Measurements from ENCODE around the gene GRIP2. TPM values are rescaled to one million over a fixed set of nuclear protein-coding genes. Genes with fewer than 3 reads are reported as not detected.

Gene GRIP2
- total and polyA plus RNA-seq, 2 of the 4 experiments (the other 2 are of a cell fraction), result 0.05 TPM; not detected in 1

DNA sequence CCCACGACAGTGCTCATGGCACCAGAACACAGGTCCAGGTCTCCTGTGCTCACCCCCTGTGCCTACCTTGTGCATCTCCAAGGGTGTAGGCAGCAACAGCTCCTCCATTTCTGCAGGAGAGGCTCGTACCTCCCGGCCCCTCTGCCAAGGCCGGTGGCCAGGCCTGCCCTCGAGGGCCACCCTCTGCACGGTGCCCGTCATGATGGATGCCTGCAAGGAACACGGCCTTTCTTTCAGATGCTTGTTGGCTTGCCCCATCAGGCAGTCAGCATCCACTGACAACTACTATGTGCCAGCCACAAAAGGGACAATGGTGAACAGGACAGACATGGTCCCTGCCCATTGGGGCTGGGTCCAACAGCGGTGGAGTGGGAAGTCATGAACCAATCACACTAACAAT is 43.8 kb downstream of the GRIP2 start:
- dilution Hi-C loops (cut with HindIII; ENCODE audit: low sequenced_read_pairs, unreplicated experiment), result no loop called here
- H3K4me2 ChIP-seq (ENCODE audit: low read depth, low read length), result no peak overlapping the region
- H4K5ac ChIP-seq (ENCODE audit: low read depth, low read length), result no peak overlapping the region
- CTCF ChIA-PET, result no interaction called here
- no peak overlapping the region for H4K8ac ChIP-seq (ENCODE audit: low read depth in 2 of 2, low read length in 2 of 2)
- WGBS, 2 experiments (ENCODE audit: extremely low coverage in 2 of 2, insufficient read length in 1 of 2), result 93% methylated on average over 3 of the region's 9 CpGs; no CpG with 5 or more reads in 1 of the 2 experiments
- no peak overlapping the region for H2AK9ac ChIP-seq (replicated peaks; ENCODE audit: low read depth, low read length, poor library complexity)
- TF ChIP-seq BHLHE40 (IDR thresholded peaks at IDR 0.05; ENCODE audit: low read depth, low read length), result no peak
- no peak for TF ChIP-seq MAFK (IDR thresholded peaks at IDR 0.05; ENCODE audit: low read depth, low read length)
- TF ChIP-seq RCOR1 (IDR thresholded peaks at IDR 0.05; ENCODE audit: insufficient replicate concordance, low read length), result no peak
- TF ChIP-seq, protein P1, sequence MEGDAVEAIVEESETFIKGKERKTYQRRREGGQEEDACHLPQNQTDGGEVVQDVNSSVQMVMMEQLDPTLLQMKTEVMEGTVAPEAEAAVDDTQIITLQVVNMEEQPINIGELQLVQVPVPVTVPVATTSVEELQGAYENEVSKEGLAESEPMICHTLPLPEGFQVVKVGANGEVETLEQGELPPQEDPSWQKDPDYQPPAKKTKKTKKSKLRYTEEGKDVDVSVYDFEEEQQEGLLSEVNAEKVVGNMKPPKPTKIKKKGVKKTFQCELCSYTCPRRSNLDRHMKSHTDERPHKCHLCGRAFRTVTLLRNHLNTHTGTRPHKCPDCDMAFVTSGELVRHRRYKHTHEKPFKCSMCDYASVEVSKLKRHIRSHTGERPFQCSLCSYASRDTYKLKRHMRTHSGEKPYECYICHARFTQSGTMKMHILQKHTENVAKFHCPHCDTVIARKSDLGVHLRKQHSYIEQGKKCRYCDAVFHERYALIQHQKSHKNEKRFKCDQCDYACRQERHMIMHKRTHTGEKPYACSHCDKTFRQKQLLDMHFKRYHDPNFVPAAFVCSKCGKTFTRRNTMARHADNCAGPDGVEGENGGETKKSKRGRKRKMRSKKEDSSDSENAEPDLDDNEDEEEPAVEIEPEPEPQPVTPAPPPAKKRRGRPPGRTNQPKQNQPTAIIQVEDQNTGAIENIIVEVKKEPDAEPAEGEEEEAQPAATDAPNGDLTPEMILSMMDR (conservative IDR thresholded peaks at IDR 0.05; ENCODE audit: low read depth, low read length), result no peak
- TF ChIP-seq FOS (IDR thresholded peaks at IDR 0.05; ENCODE audit: low read depth, low read length), result no peak
- TF ChIP-seq POLR2A (IDR thresholded peaks at IDR 0.05; ENCODE audit: low read depth, low read length), result no peak
- TF ChIP-seq MXI1 (IDR thresholded peaks at IDR 0.05; ENCODE audit: borderline replicate concordance, low read depth, low read length), result no peak
- no peak for TF ChIP-seq CEBPB (IDR thresholded peaks at IDR 0.05; ENCODE audit: low read depth, low read length)
- no peak for TF ChIP-seq NFE2L2 (IDR thresholded peaks at IDR 0.05; ENCODE audit: low read depth, low read length)
- TF ChIP-seq, protein P2, sequence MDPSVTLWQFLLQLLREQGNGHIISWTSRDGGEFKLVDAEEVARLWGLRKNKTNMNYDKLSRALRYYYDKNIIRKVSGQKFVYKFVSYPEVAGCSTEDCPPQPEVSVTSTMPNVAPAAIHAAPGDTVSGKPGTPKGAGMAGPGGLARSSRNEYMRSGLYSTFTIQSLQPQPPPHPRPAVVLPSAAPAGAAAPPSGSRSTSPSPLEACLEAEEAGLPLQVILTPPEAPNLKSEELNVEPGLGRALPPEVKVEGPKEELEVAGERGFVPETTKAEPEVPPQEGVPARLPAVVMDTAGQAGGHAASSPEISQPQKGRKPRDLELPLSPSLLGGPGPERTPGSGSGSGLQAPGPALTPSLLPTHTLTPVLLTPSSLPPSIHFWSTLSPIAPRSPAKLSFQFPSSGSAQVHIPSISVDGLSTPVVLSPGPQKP (IDR thresholded peaks at IDR 0.05; ENCODE audit: borderline replicate concordance, low read depth, low read length), result no peak
- TF ChIP-seq MAZ (IDR thresholded peaks at IDR 0.05; ENCODE audit: borderline replicate concordance, low read depth, low read length), result no peak
- TF ChIP-seq CHD1 (IDR thresholded peaks at IDR 0.05; ENCODE audit: low read depth, low read length), result no peak
- TF ChIP-seq, protein P3, sequence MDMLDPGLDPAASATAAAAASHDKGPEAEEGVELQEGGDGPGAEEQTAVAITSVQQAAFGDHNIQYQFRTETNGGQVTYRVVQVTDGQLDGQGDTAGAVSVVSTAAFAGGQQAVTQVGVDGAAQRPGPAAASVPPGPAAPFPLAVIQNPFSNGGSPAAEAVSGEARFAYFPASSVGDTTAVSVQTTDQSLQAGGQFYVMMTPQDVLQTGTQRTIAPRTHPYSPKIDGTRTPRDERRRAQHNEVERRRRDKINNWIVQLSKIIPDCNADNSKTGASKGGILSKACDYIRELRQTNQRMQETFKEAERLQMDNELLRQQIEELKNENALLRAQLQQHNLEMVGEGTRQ (IDR thresholded peaks at IDR 0.05; ENCODE audit: low read depth, low read length), result no peak
- no peak for TF ChIP-seq RFX5 (IDR thresholded peaks at IDR 0.05; ENCODE audit: low read depth, low read length)
- TF ChIP-seq RAD21 (IDR thresholded peaks at IDR 0.05; ENCODE audit: low read length), result no peak
- TF ChIP-seq SMC3 (IDR thresholded peaks at IDR 0.05; ENCODE audit: low read depth, low read length), result no peak
- no peak overlapping the region for H3K56ac ChIP-seq (ENCODE audit: extremely low read depth, insufficient read depth, low read length)
- no peak overlapping the region for H3K23ac ChIP-seq (ENCODE audit: low read depth, low read length)
- H3K36me3 ChIP-seq (ENCODE audit: control insufficient read depth, insufficient read depth, low read length), result no peaks in the 10 kb centered on the region
- H2AK5ac ChIP-seq (ENCODE audit: low read depth, low read length), result no peak overlapping the region
- no peak overlapping the region for H3K18ac ChIP-seq (ENCODE audit: low read depth, low read length)
- H3K4me3 ChIP-seq (ENCODE audit: insufficient read depth, low read depth, low read length), result no peak overlapping the region
- no peaks in the 10 kb centered on the region for H3K4me1 ChIP-seq (ENCODE audit: control insufficient read depth, insufficient read depth, low read length)
- no peak overlapping the region for H3K9ac ChIP-seq (ENCODE audit: low read depth, low read length)
- no peak overlapping the region for H2BK20ac ChIP-seq (ENCODE audit: low read depth, low read length)
- no TSS peak for BruUV-seq (replicated peaks)
- ATAC-seq (ENCODE audit: low read depth) (no peak), DNase-seq (no peak)
- no peak overlapping the region for H4K91ac ChIP-seq (ENCODE audit: insufficient read depth, low read depth, low read length)
- no peak overlapping the region for H2BK120ac ChIP-seq (ENCODE audit: low read depth, low read length)
- in situ Hi-C loops (cut with MboI; ENCODE audit: low sequenced_read_pairs), result no loop called here
- H2AFZ ChIP-seq (replicated peaks; ENCODE audit: low read length, poor library complexity), result no peak overlapping the region
- H3K9me3 ChIP-seq (ENCODE audit: control insufficient read depth, insufficient read depth, low read length), result no peaks in the 10 kb centered on the region
- intact Hi-C loops (cut with micrococcal nuclease), result no loop called here
- H3K79me1 ChIP-seq (ENCODE audit: low read depth in 1 of 2, low read length in 2 of 2), result no peaks in the 10 kb centered on the region
- no peaks in the 10 kb centered on the region for H4K20me1 ChIP-seq (ENCODE audit: insufficient read depth, low read length)
- no peak overlapping the region for H3K4ac ChIP-seq (ENCODE audit: low read depth, low read length)
- POLR2A ChIA-PET (ENCODE audit: unreplicated experiment), result no interaction called here
- H3K27ac ChIP-seq (ENCODE audit: insufficient read depth, low read length), result no peak overlapping the region
- peaks cover 8% of the 10 kb centered on the region for H3K27me3 ChIP-seq (ENCODE audit: control insufficient read depth, insufficient read depth, low read length)
- H3K9me1 ChIP-seq (ENCODE audit: insufficient read depth, low read length), result no peaks in the 10 kb centered on the region
- H2BK5ac ChIP-seq (ENCODE audit: low read depth, low read length, poor library complexity, severe bottlenecking), result no peak overlapping the region
- H2BK15ac ChIP-seq (ENCODE audit: low read depth, low read length), result no peak overlapping the region
- H3K14ac ChIP-seq (replicated peaks; ENCODE audit: low read depth, low read length), result no peak overlapping the region

All from IMR-90 (cell line).